Natural killer cell treated with Interleukin-12 subunit alpha and Interleukin-12 subunit beta and Interleukin-15 and Interleukin-18, amount 100 ng/mL, for 72 hours (primary cell): ENCODE measurements around the gene SPHK1. TPM values are rescaled to one million over a fixed set of nuclear protein-coding genes. Genes with fewer than 3 reads are reported as not detected.

ENCODE experiments used
- ATAC-seq, 2 donors: fragments of 150-1000 bp; cut with Tn5 transposase in 1 of 2; sonication (Bioruptor Pico), chemical (Tn5 transposase) in 1 of 2; 2 replicates each; pipeline ENCODE4 v1.10.0; 2021
- DNase-seq: peaks from one replicate; pipeline ENCODE4 v3.0.0; 2022; ENCODE audit warnings: low spot score
- H3K27ac Mint-ChIP-seq, 2 donors: 1 replicate in 1 of 2; 2 replicates in 1 of 2; pipeline ENCODE4 v1.8.0; 2022; ENCODE audit warnings: mixed read lengths in 2 of 2, mild to moderate bottlenecking in 1 of 2, moderate library complexity in 1 of 2
- H3K27me3 Mint-ChIP-seq, 2 donors: 1 replicate in 1 of 2; 2 replicates in 1 of 2; pipeline ENCODE4 v1.8.0; 2022; ENCODE audit warnings: mixed read lengths in 2 of 2
- H3K36me3 Mint-ChIP-seq: one replicate; pipeline ENCODE4 v1.8.0; 2022; ENCODE audit warnings: mixed read lengths
- H3K4me1 Mint-ChIP-seq, 2 donors: 1 replicate in 1 of 2; 2 replicates in 1 of 2; pipeline ENCODE4 v1.8.0; 2022; ENCODE audit warnings: low read depth in 2 of 2, mixed read lengths in 2 of 2, mild to moderate bottlenecking in 1 of 2
- H3K4me3 Mint-ChIP-seq: one replicate; pipeline ENCODE4 v1.8.0; 2022; ENCODE audit warnings: mixed read lengths
- H3K9me3 Mint-ChIP-seq: 2 replicates; pipeline ENCODE4 v1.8.0; 2022; ENCODE audit warnings: mixed read lengths
- total RNA-seq, 2 donors: library from RNA; stranded (reverse); gene quantifications; one replicate each; pipeline ENCODE4 v1.2.3, GENCODE V29; 2022

Gene SPHK1
- total RNA-seq, 2 donors from 2014 or later, result 13.9 to 14.5 TPM

DNA sequence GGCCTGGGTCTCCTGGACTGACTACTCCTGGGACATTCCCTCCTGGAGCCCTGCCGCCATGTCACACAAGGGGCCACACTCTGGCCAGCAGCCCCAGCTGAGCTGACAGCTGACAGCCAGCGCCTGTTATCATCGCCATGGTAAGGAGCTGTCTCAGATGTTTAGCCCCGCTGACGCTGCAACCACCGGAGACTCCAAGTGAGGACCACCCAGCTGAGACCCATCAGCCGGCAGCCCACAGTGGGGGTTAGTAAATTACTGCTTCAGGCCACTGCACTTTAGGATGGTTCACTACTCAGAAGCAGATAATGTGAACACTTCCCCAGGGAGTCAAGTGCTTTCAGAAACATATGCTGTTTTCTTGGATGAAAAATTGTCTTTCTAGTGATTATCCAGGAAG lies 14.6 kb upstream of the SPHK1 start:
- ATAC-seq (no peak), DNase-seq (no peak)
- no peak overlapping the region for H3K4me3 Mint-ChIP-seq
- H3K9me3 Mint-ChIP-seq, result no peaks in the 10 kb centered on the region
- no peak overlapping the region for H3K27ac Mint-ChIP-seq
- peaks cover 0 to 2% of the 10 kb centered on the region in 2 donors for H3K27me3 Mint-ChIP-seq
- peaks cover 4% of the 10 kb centered on the region in 2 donors for H3K4me1 Mint-ChIP-seq
- H3K36me3 Mint-ChIP-seq, result no peaks in the 10 kb centered on the region

DNA sequence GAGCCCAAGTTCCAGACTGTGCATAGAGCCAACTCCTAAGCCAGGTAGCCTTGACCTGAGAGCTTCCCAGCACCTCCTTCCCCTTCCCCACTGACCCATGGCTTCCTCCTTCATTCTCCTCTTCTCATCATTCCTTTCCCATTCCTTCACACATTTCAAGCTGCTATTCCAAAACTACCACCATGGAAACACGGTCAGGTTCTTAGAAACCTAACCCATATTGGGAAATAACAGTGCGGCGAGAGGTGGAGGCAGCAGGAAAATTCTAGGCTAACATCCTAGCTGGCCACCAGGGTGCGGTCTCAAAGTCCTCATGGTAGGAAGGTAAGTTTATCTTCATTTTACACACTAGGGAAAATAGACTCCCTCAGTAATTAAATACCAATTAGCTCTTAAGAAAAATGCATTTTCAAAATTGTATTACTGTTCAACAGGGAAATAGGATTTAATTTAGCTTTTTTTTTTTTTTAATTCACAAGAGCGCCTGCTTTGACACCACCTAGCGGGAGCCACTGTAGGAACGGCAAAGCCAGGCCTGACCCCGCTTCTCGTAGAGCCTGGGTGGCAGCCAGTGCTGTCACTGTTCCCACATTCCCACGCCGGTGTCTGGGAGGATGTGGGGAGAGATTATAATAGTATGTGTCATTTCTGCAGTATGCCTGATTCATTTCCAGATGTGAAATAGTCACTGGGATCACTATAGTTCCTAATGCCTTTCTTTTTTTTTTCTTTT lies 14.0 kb upstream of the SPHK1 start:
- peak; percentile 35 for DNase-seq
- no peak for ATAC-seq
- Mint-ChIP-seq H3K4me3 (no peak overlapping the region), H3K27ac (no peak overlapping the region), H3K36me3 (no peaks in the 10 kb centered on the region), H3K27me3 (peaks cover 0 to 2% of the 10 kb centered on the region in 2 donors), H3K9me3 (no peaks in the 10 kb centered on the region), H3K4me1 (peaks cover 4% of the 10 kb centered on the region in 2 donors)

DNA sequence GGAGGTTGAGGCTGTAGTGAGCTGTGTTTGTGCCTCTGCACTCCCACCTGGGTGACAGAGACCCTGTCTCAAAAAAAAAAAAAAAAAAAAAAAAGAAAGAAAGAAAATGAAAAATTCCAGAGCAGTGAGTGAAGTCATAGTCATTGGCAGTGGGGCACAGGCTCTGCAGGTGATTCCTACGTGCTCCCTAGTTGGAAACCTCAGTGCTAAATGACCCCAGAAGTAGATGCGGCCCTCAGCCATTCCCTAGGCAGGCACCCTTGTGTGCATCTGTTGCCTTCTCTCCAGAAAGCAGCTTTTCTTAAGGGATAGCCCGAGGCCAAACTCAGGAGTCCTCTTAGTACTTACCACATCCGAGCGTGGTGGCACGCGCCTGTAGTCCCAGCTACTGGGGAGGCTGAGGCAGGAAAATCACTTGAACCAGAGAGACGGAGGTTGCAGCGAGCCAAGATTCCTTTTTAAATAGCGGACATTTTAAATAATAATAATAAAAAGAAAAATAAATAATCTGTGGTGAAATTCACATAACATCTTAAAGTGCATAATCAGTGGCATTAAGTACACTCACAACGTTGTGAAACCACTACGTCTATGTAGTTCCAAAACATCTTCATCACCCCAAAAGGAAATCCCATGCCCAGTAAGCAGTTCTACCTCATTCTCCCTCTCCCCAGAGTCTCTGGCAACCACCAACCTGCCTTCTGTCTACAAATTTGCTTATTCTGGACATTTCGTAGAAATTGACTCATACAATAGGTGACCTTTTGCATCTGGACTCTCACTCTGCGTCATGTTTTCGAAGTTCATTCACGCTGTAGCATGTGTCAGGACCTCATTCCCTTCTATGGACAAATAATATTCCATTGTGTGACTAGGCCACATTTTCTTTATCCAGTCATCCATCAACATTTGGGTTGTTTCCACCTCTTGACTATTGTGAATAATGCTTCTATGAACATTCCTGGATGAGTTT lies 12.5 kb upstream of the SPHK1 start:
- ATAC-seq (no peak), DNase-seq (peak; percentile 29)
- H3K36me3 Mint-ChIP-seq, result no peaks in the 10 kb centered on the region
- peaks cover 4% of the 10 kb centered on the region in 2 donors for H3K4me1 Mint-ChIP-seq
- H3K4me3 Mint-ChIP-seq, result no peak overlapping the region
- H3K27me3 Mint-ChIP-seq, result peaks cover 0 to 2% of the 10 kb centered on the region in 2 donors
- H3K27ac Mint-ChIP-seq, result no peak overlapping the region
- H3K9me3 Mint-ChIP-seq, result no peaks in the 10 kb centered on the region

DNA sequence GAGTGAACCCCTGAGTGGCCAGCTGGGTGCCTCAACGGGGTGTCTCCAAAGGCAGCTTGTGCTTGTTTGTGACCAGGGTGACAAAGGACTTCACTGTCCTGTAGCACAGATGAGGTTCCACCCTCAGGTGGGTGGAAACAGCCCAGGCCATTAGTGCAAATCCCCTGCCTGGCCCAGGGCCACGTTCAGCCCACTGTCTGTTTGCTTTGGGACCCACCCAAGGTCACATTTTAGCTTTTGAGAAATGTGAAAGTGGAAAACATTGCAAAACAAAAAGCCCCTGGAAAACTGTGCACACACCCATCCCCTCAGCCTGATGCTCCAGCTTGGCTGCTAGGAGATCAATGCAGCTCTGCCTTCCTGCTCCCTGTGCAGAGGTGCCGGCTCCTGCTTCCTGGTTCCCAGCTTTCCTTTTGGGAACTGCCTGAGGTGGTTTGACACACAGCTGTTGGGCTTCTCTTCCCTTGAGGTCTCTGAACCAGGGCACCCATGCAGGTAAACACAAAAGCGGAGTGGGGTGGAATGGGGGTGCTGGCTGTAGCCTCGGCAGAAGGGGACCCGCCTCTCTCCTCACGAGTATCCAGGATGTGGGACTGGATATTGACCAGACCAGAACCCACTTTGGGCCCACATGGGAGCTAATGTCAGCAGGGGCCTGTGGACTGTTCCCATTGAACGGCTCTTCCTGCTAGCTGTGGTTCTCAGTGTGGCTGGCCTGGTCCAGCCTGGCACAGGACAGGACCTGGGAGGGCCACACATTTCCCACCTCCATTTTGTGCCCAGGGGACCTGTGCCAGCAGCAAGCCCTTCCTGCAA lies 7.9 kb upstream of the SPHK1 start:
- H3K4me1 Mint-ChIP-seq, result peaks cover 4 to 9% of the 10 kb centered on the region in 2 donors
- H3K9me3 Mint-ChIP-seq, result no peaks in the 10 kb centered on the region
- no peak for ATAC-seq
- no peak for DNase-seq
- no peaks in the 10 kb centered on the region for H3K36me3 Mint-ChIP-seq
- H3K4me3 Mint-ChIP-seq, result no peak overlapping the region
- no peak overlapping the region for H3K27ac Mint-ChIP-seq
- no peaks in the 10 kb centered on the region for H3K27me3 Mint-ChIP-seq

DNA sequence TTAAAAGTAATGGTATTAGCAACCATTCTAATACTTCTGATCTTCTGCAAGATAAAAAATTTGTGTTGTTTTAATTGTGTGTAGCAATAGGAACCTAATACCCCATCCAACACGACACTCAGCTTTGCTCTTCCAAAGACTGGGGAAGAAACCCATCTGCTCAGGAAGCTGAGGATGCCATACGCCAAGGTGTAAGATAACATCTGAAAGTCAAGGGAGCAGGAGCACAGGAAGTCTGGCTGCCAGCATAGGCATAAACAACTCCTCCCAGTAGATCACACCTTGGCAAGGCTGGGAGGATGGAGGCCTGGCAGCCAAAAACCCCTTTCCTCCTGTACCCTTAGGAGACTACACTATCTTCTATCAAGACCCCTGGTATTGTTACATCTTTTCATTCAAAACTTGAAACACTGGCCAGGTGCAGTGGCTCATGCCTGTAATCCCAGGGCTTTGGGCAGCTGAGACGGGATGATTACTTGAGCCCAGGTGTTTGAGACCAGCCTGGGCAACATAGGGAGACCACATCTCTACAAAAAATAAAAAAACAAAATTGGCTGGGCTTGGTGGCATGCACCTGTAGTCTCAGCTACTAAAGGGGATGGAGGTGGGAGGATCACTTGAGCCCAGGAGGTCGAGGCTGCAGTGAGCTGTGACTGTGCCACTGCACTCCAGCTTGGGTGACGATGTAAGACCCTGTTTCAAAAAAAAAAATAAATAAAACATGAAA lies 5.7 kb upstream of the SPHK1 start:
- H3K27me3 Mint-ChIP-seq, result no peaks in the 10 kb centered on the region
- H3K9me3 Mint-ChIP-seq, result no peaks in the 10 kb centered on the region
- no peak for ATAC-seq

DNA sequence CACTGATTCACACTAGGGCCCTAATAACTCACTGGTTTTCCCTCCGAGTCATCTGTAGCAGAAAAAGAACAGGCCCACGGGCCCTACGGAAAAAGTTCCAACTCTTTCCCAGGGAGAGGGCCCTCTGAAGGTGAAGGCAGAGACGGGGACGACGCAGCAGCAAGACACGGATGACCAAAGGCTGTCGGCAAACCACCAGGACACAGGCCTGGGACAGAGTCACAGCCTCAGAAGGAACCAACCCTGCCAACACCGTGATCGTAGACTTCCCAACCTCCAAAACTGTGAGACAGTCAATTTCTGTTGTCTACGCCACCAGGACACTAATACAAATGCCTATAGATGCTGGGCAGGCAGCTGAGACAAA lies 5.2 kb upstream of the SPHK1 start:
- no peak overlapping the region for H3K4me3 Mint-ChIP-seq
- no peak overlapping the region for H3K27ac Mint-ChIP-seq

More for the DNA sequence above, 5.7 kb upstream of the SPHK1 start:
- no peak overlapping the region for H3K27ac Mint-ChIP-seq
- peaks cover 0 to 6% of the 10 kb centered on the region in 2 donors for H3K4me1 Mint-ChIP-seq
- H3K36me3 Mint-ChIP-seq, result no peaks in the 10 kb centered on the region
- H3K4me3 Mint-ChIP-seq, result no peak overlapping the region
- no peak for DNase-seq

DNA sequence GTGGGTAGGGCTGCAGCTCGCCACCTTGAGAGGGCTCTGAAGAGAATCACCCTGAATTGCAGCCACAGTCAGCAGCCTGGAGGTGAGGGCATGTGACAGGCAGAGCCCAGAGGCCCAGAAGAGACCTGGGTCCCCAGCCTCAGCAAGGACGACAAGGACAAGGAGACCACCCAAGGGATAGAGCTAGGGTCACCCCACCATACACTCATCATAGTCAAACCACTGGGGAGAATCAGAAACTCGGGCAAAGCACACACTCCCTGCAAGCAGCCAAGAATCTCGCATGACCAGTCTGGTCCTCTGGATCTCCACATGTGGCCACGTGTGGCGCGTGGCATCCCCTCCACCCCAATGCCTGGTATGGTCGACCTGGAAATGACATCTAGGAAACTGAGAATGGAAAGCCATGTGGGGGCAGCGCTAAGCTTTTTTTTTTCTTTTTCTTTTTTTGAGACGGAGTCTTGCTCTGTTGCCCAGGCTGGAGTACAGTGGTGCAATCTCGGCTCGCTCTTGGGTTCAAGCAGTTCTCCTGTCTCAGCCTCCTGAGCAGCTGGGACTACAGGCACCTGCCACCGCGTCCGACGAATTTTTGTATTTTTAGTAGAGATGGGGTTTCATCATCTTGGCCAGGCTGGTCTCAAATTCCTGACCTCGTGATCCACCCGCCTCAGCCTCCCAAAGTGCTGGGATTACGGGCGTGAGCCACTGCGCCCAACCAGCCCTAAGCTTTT lies 4.6 kb upstream of the SPHK1 start:
- no peak overlapping the region for H3K27ac Mint-ChIP-seq
- H3K36me3 Mint-ChIP-seq, result no peaks in the 10 kb centered on the region
- ATAC-seq, result no peak
- no peak overlapping the region for H3K4me3 Mint-ChIP-seq
- no peaks in the 10 kb centered on the region for H3K27me3 Mint-ChIP-seq
- DNase-seq, result no peak
- peaks cover 0 to 6% of the 10 kb centered on the region in 2 donors for H3K4me1 Mint-ChIP-seq
- H3K9me3 Mint-ChIP-seq, result no peaks in the 10 kb centered on the region

More for the DNA sequence above, 5.2 kb upstream of the SPHK1 start:
- no peaks in the 10 kb centered on the region for H3K9me3 Mint-ChIP-seq
- ATAC-seq, result no peak
- H3K36me3 Mint-ChIP-seq, result no peaks in the 10 kb centered on the region
- no peak for DNase-seq
- no peaks in the 10 kb centered on the region for H3K27me3 Mint-ChIP-seq
- H3K4me1 Mint-ChIP-seq, result peaks cover 0 to 6% of the 10 kb centered on the region in 2 donors

DNA sequence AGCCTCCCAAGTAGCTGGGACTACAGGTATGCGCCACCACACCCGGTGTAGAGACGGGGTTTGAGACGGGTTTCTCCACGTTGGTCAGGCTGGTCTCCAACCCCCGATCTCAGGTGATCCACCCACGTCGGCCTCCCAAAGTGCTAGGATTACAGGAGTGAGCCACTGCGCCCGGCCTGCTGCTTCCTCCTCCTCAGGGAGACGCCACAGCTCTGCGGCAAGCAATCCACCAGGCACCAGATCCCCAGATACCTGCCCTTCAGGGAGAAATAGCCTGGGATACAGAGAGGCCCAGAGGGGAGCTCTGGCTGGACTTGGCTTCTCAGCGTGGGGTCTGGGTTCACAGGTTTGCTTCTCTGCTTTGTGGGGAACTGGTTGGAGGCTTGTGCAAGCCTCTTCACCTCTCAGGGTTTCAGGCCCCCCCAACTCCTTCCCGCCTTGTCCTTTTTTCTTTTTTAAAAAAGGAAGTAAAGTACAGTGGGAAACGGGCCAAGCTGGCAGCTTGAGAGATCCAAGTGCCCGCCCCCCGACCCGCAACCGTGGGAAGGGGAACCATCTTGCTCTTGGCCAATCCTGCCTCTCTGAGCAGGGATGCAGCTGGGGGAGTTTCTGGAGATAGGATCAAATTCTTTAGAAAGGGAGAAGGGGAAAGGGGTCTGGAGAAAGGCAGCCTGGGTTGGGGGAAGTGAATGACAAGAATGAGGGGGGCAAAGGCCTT lies 2.6 kb upstream of the SPHK1 start:
- Mint-ChIP-seq H3K4me3 (peak overlapping the region; percentile 94), H3K4me1 (peaks cover 0 to 14% of the 10 kb centered on the region in 2 donors), H3K9me3 (no peaks in the 10 kb centered on the region), H3K27me3 (no peaks in the 10 kb centered on the region), H3K36me3 (no peaks in the 10 kb centered on the region), H3K27ac (no peak overlapping the region)
- DNase-seq, result no peak
- ATAC-seq, result no peak

DNA sequence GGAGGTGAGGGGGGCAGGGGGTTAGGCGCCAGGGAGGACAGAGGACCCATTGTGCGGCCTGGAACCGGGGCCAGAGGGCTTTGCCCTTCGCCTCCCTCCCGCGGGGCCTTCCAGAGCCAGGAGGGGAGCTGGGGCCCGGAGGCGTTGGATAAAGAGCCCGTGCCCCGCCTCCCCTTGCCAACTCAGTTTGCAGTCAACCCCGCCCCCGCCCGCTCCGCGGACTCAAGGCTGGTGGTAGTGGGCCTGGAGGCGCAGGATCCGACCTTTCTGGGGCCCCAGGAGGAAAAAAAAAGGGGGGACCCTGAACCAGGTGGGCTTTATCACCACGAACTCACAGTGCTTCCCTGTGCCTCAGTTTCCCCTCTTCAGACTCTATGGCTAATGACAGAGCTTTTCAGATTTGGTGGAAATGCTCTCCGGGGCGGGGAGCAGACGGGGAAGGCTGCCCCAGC lies 2.0 kb upstream of the SPHK1 start:
- H3K4me3 Mint-ChIP-seq, result peak overlapping the region; percentile 94
- no peaks in the 10 kb centered on the region for H3K27me3 Mint-ChIP-seq
- no peaks in the 10 kb centered on the region for H3K36me3 Mint-ChIP-seq
- H3K27ac Mint-ChIP-seq, result peak overlapping the region; percentile 43 to 78
- no peak for DNase-seq
- ATAC-seq, result no peak
- peaks cover 0 to 18% of the 10 kb centered on the region in 2 donors for H3K4me1 Mint-ChIP-seq
- H3K9me3 Mint-ChIP-seq, result no peaks in the 10 kb centered on the region

DNA sequence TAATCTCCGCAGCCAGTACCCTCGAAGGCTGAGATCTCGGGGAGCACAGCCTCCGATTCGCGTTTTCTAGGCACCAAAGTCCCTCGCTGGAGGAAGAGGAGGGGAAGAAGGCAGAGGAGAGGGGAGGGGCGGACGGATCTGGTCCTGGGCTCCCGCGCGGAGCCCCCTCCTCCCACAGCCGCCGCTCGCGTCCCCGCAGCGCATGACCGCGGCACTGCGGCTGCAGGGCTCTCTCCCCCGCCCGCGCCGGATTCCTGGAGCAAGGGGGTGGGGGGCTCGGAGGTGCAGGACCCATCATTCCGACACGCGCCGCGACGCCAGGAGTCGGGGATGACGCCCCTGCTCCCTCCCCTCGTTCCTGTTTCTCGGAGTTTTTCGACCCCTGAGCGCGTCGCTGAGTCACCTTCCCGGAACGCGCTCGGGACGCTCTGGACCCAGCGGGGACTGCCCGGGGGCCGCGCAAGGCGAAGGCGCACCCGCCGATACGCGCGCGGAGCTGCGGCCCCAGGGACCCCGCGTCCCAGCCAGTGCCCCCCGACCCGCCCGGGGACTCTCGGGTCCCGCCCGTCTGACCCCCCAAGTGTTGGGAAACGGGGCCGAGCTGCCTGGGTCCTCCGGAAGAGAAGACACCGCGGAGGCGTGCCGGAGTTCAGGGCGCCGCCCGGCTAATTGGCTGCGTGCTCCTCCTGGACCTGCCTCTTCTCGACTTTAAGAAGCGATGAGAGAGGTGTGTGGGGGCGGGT lies 1.4 kb upstream of the SPHK1 start:
- peak; percentile 86 for DNase-seq
- H3K4me1 Mint-ChIP-seq, result peaks cover 0 to 18% of the 10 kb centered on the region in 2 donors
- peak overlapping the region; percentile 79 to 92 for H3K27ac Mint-ChIP-seq
- H3K9me3 Mint-ChIP-seq, result no peaks in the 10 kb centered on the region
- H3K4me3 Mint-ChIP-seq, result peak overlapping the region; percentile 94
- H3K36me3 Mint-ChIP-seq, result no peaks in the 10 kb centered on the region
- peak; percentile 71 to 79 for ATAC-seq
- no peaks in the 10 kb centered on the region for H3K27me3 Mint-ChIP-seq

DNA sequence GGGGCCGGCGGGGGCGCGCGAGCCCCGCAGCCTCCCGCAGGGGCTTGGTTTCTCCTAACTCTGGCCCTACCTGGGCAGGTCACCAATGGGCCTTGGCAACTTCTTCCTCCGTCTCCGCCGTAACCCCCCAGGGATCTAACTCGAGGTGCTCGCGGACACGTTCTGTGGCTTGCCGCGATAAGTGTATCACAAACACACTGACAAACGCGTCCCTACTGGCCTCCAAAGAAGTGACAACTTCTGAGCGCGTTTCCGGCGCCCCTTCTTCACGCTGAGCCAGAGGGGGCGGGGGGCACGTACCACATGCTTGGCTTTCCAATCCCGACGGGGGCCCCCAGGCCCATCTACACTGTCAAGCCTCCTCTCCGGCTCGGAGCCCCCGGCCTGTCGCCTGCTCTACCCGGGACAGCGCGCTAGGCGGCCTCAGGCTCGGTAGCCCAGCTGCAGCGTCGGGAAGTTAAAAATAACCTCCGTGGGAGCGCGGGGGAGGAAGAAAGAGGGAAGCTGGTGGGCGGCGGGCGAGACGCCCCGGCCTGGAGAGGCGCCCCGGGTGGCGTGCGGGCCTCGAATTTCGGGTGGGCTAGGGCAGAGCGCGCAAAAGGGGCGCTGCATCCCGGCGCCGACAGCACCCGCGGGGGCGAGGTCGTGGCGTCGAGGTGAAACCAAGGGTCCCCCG lies 725 bp upstream of the SPHK1 start:
- Mint-ChIP-seq H3K4me1 (peaks cover 0 to 16% of the 10 kb centered on the region in 2 donors), H3K4me3 (peak overlapping the region; percentile 94), H3K27me3 (no peaks in the 10 kb centered on the region), H3K36me3 (no peaks in the 10 kb centered on the region), H3K9me3 (no peaks in the 10 kb centered on the region), H3K27ac (peak overlapping the region; percentile 79 to 92)
- peak; percentile 43 to 44 for ATAC-seq
- DNase-seq, result peak; percentile 69
